Activated CD4-positive, alpha-beta T cell treated with anti-CD3 and anti-CD28 coated beads, Interleukin-2, Interleukin-4, amounts not matched to agents 100 ng/mL and 50 ng/mL, durations not matched to agents 16 hours and 8 hours (primary cell): ENCODE data around the gene ATG16L2.
A peak's percentile ranks its signal among the peaks of the same experiment; 100 is the strongest.

Source experiments
- DNase-seq: peaks from one replicate; pipeline ENCODE4 v3.0.0-alpha.2; 2020; ENCODE audit warnings: low spot score

ATG16L2 gene

DNA sequence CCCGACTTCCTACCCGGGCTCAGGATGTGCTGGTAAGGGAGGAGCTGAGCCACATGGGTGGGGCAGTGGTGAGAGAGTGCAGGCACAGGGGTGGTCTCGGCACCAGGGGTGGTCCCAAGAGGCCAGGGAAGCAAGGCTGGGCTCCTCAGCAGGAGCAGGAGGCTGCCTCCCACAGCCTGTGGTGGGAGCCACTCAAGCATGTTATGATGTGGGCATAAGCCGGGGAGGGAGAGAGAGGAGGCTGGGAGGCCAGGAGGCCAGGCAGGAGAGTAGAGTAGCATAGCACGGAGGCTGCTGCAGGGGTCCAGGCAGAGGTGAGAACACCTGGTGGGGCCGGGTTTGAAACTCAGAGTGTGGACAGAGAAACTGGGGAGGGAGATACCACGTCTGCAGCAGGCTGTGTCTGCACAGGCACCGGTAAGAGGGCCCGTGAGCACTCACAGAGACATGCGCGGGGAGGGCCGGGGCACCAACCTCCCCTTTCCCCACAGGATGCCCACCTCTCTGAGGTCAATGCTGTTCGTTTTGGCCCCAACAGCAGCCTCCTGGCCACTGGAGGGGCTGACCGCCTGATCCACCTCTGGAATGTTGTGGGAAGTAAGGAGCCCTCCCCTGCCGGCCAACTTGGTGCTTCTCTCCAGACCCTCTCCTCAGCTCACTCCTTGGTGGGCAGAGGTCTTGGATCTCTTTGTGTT, 10.7 kb downstream of the ATG16L2 start:
- DNase-seq: no peak

DNA sequence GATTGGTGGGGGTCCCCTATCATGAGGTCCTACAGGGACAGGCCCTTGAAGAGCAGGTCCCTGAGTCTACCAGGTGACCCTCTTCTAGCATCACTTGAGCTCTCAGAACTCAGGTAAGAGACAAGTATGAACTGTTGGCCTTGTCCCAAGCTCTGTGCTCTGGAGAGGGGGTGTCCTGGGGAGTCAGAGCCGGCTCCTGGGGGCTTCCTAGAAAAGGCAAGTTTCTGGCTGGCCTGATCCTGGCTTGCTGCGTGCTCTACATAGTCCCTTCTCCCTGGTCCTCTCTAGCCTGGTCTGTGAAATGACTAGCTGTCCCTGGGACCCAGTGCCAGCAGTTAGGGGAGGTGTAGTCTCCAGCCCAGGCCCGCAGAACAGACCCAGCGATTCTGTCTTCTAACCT, 11.4 kb downstream of the ATG16L2 start:
- no peak for DNase-seq

DNA sequence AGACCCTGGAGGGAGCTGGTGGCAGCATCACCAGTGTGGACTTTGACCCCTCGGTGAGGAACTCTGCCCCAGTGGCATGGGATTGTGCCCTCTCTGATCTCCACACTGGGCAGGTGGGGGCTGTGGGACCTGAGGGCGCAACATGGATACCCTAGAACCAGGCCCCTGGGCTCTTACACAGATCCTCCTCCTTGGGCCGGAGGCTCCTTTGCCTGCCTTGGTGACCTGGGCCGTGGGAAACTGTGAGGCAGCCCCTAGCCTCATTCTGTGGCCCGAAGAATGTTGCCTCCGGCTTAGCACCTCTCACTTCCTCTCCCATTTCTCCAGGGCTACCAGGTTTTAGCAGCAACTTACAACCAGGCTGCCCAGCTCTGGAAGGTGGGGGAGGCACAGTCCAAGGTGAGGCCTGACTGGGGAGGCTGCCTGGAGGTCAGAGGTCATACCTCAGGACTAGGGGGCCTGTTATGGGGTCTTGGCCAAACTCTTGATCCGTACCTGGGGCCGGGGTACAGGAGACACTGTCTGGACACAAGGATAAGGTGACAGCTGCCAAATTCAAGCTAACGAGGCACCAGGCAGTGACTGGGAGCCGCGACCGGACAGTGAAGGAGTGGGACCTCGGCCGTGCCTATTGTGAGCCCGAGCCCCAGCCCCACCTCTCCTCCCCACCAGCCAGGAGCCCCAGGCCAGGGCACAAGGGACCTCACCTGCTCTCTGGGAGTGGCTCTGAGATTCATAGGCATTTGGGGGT, 12.2 kb downstream of the ATG16L2 start:
- DNase-seq: no peak

DNA sequence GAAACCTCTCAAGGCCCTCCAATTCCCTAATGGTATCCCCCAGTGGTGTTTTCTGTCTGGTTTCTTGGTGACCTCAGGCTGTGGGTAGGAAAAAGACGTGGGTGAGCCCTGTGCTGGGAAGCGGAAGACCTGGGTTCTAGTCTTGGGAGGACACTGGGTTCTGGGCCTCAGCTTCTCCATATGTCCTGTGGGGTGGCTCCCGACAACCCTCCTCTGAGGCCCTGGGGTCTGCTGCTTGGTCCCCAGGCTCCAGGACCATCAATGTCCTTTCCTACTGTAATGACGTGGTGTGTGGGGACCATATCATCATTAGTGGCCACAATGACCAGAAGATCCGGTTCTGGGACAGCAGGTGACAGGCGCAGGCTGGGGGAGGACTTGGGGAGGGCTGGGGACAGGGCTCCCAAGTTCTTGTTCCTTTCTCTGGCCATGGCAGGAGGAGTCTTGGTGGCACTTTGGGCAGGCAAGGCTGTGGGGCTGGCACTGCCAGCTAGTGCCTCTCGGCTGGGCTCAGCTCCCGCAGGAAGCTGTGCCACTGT, 12.8 kb downstream of the ATG16L2 start:
- DNase-seq: no peak

DNA sequence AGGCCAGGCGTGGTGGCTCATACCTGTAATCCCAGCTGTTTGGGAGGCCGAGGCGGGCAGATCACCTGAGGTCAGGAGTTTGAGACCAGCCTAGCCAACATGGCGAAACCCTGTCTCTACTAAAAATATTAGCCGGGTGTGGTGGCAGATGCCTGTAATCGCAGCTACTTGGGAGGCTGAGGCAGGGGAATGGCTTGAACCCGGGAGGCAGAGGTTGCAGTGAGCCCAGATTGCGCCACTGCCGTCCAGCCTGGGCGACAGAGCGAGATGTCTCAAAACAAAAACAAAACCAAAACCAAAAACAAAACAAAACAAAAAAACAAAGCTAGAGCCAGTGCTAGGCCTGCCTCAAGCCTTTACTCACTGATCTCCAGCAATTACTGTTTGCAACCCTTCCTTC, 13.4 kb downstream of the ATG16L2 start:
- peak; percentile 39 for DNase-seq

DNA sequence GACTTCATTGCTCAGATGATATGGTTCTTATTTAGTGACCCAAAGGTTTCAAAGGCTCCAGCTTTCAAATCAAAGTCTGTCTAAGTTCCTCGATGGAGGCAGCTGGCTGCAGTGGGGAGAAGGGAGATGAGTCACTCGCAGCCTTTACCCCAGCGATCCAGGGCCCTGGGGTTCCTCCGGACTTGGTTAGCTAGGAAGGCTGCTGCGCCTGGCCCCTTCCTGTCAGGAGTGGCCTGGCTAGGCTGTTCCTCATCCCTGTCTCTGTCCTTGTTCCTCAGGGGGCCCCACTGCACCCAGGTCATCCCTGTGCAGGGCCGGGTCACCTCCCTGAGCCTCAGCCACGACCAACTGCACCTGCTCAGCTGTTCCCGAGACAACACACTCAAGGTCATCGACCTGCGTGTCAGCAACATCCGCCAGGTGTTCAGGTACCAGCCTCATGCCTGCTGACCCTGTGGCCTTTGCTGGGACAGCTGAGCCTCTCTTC, 13.9 kb downstream of the ATG16L2 start:
- no peak for DNase-seq

DNA sequence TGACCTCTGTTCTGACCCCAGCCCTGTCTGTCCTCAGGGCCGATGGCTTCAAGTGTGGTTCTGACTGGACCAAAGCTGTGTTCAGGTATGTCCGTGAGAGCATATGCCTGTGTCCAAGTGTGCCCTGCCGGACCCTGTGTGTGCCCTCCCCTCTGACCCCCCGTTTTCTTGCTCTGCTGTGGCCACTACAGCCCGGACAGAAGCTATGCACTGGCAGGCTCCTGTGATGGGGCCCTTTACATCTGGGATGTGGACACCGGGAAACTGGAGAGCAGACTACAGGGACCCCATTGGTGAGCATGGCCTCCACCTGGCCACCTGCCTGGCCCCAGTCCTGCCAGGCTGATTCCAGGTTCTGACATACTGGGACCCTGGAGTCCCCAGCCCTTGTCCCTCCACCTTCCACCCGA, 14.5 kb downstream of the ATG16L2 start:
- no peak for DNase-seq

DNA sequence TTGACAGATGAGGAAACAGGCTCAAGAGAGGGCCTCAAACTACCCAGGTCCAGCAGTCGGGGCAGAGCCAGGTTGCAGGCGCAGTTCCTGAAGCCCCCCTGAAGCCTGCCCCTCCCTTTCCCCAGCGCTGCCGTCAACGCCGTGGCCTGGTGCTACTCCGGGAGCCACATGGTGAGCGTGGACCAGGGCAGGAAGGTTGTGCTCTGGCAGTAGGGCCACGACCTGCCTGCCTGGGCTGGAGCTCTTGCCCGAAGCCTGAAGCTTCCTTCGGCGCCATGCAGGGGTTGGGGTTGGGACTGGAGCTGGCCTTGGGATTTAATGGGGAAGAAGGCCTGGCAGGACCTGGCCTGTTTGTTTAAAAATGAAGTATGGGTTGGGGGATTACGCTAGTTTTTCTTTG, 15.0 kb downstream of the ATG16L2 start:
- DNase-seq: no peak

DNA sequence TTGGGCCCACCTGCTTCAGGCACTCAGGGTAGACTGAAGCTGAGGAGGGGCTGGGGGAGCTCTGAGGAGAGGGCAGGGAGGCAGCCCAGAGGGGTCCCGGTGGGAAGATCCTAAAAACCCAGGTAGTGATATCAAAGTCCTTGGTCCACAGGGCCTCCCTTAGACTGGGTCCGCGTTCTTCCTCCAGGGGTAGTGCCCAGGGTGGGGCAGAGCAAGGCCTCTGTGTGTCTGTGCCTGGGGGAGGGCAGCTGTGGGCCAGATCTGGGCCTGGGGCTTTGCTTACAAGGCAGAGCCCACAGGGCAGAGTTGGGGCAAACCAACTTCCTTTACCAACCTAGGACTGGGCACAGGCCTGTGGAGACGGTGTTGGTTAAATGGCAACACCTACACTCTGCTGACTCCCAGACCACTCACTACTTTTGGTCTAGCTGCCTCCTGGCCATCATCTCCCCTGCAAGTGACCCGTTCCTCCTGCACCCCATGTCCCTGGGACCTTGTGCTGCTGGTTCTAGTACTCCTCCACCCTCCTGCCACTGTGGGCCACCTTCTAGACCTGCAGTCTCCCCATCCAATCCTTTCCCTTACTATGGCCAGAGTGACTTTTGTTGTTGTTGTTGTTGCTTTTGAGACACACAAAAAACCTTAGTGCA, 15.8 kb downstream of the ATG16L2 start:
- DNase-seq: no peak

DNA sequence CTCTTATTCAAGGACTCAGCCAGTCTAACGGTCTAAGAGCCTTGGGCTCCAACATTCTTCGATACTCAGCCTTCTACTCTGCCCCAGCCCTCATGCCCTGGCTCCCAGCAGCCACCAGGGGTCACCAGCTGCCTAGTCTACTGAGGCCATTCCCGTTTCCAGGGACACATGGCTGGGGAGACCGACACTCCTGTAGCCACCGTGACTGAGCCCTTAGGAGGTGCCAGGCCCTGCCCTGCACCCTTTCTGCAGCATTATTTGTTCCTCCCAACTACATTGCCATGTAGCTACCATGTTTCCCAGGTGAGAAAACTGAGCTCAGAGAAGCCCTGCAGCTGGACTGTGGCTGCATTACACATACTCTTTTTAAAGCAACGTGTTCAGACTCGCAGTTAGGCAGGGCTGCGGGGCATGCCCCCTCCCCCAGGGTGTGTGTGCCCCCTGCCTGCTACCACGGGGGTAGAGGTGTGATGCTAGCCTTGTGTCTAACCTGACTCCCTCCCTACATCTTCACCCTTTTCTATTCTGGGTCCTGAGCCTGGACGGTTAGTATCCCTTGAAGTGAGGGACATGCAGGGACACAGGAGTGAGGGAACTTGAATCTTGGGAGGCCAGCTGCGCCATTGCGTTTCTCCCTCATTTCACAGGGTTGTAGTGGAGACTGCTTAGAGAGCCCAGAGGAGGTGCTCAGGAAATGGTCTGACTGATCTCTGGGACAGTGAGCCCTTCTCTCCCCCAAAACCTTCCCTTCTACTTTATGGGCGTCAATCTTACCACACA, 17.5 kb downstream of the ATG16L2 start:
- DNase-seq: peak; percentile 23

DNA sequence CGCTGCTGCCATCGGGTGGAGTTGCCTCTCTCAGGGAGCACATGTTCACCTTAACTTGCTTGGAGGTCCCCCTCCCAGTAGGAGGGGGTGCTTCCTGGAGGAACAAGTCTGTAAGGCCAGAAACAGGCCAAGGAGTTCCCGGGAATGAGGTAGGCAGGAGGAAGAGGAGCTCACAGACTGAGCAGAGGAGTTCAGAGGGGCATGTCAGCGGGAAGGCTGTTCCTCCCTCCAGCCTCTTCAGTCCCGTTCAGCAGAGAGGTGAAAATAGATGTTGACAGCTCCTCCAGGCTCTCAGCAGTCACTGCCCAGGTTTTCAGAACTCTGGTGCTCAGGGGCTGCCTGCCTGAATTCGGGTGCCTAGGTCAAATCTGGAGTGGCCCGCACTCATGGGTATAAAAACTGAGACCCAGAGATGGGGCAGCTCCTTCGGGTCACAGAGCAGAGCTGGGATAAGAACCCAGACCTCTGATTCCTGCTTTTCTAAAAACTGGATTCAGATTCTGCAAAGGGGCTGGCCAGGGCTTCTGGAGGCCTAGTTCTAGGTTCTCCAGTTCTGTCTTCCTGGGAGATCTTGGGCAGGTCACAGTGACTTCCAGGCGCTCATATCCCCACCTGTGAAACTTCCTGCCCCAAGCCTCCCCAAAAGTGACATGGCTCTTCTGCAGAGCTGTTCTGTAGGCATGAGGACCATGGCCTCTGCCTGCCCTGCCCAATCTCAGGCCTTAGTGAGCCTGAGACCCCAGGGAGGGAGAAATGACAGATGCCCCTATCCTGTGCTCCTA, 18.3 kb downstream of the ATG16L2 start:
- DNase-seq: no peak

DNA sequence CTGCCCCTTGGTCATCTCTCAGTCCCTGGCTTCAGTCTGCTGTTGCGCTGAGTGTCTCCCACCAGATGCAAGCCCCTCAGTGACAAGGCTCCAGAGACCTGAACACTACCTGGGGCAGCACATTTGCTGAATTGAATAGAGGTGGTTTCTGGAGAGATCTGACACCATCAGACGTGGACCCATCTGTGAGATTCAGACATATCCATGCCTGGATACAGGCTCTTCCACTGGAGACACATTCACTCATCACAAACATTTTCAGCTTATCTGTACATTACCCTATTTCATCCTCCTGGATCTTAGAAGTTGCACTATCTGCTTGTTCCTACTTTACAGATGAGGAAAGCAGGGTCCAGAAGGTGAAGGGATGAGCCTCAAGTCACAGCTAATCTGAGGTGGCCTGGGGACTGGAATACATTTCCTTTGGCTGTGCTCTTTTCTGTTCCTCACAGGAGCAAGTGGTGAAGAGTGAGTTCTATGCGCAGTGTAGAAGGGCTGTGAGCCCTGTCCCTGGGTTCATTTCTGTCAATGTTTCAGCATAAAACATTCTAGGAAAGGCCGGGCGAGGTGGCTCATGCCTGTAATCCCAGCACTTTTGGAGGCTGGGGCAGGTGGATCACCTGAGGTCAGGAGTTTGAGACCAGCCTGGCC, 19.0 kb downstream of the ATG16L2 start:
- DNase-seq: no peak

DNA sequence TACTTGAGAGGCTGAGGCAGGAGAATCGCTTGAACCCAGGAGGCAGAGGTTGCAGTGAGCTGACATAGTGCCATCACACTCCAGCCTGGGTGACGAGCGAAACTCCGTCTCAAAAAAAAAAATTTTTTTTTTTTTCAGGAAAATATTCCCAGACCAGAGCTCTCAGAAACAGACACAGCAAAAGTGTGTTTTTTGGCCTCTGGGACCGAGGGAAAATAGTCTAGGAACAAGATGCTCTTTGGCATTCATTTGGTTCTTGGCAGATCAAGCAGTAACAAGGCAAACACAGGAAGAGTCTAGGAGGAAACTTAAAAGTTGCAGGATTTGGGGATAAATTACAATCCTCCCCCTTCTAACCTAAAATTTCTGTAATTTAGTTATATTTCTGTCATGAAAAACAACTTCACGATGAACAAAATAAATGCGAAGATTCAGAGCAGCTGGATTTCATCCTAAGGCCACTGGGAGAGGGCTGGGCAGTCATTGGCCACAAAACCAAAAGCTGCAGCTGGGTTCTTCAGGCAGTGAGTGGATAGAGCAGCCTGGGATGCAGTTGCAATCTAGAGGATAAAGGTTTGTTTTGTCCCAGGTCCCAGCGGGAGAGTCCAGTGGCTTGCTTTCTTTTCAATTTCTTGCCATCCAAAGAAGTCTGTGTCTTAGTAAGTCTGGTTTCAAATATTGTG, 19.7 kb downstream of the ATG16L2 start:
- DNase-seq: no peak

DNA sequence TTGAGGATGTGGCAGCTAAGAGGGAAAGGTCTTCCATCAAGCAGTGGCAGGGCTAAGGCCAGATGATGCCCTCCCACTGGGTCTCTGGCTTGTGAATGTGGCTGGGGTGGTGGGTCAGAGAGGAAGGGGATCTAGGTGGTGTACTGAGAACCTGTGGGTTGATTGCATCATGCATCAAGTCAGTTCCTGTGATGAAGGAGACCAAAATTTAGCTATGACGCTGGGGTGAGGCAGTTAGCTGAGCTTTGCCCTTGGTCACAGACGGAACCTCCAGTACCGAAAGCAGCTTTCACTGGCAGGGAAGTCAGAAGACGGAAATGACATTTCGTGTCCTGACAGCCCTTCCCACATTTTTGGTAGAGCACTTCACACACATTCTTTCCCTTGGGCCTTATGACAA, 20.7 kb downstream of the ATG16L2 start:
- DNase-seq: no peak

DNA sequence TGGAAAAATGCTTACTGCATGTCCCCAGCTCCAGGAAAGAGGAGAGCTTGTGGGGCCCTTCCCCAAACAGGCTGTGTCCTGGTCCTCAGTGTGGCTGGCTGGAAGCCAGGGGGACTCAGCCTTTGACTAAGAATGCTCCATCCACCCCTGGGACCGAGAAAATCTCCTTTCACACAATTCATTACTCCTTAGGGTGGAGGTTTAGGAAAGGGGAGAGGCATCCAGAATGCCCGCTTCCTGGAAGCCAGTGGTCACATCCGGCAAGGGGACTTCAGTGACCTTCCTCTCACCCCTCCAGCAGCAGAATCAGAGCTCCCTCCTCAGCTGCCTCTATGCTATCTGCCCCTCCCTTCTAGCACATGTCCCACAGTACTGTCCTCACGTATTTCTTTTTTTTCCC, 21.9 kb downstream of the ATG16L2 start:
- no peak for DNase-seq

DNA sequence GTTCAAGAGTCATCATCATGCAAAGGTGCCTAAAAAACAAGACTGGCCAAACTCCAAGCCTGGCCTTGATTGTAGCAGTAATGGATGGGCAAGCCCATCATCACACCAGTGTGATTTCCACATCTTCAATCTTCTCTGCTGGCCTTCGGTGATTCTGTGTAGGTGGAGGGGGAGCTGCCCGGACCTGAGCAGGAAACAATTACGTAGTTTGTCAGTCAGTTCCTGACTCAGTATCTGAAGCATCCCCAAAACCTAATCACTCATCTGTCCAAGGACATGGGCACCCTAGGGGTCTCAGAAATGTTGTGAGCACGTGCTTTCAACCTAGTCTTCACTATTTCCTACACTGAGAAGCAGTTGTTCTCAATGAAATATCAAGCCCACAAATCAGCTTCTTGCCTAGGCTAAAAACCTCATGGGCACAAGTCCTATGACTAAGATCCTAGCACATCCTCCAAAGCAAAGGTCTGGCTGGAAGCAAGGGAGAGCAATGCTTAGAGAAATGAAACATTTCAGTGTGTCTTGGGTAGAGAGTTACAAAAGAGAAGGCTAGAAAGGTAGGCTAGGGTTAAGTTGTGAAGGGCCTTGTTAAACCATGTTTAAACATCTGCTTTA, 24.6 kb downstream of the ATG16L2 start:
- no peak for DNase-seq

DNA sequence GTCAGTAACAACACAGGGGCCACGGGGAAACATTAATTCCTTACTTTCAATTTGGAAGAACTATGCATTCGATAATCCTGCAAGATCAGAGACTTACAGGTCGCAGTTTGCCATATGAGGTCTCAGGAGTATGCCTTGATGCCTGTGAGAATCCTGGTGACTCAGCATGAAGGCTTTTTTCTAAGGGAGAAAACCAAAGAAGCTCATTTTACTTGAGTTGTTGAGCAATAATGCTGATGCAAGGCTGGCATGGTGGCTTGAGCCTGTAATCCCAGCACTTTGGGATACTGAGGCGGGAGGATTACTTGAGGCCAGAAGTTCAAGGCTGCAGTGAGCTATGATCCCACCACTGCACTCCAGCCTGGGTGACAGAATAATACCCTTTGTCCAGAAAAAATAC, 26.6 kb downstream of the ATG16L2 start:
- no peak for DNase-seq

DNA sequence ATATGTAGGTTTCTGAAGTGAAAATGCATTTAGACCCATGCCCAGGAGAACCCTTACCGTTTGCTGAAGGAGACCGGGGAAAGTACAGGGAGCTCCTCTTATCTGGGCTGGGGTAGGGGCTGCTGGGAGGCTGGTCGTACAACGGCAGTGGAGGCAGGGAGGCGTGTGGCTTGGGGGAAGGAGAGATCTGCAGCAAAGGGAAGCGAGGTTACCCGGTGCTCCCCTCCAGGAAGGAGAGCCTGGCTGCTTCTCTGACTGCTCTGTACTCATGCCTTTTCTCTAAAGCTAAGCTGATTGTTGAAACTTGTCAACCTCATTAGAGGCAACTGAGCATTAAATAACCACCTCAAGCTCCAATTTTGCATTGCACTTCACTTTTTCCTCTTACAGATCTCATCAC, 27.2 kb downstream of the ATG16L2 start:
- no peak for DNase-seq

DNA sequence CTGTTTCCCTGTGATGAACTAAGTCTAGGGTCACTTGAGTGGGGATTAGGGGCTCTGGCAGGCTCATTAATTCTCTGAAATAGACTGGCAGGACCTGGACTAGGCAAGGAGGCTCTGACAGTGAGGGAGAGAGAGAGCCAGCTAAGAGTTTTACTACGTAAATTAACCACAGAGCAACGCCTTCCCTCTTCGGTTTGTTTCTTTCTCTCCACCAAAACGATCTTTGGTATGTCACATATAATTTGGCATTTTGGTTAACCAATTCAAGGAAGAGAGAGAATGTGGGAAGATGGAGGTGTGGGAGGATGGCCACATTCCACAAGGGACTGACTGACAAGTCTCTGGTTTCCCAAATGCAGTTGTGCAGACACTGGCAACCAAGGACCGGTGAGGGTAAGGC, 27.9 kb downstream of the ATG16L2 start:
- DNase-seq: no peak
